ENCODE data around the gene HPCAL1.

Gene HPCAL1

DNA sequence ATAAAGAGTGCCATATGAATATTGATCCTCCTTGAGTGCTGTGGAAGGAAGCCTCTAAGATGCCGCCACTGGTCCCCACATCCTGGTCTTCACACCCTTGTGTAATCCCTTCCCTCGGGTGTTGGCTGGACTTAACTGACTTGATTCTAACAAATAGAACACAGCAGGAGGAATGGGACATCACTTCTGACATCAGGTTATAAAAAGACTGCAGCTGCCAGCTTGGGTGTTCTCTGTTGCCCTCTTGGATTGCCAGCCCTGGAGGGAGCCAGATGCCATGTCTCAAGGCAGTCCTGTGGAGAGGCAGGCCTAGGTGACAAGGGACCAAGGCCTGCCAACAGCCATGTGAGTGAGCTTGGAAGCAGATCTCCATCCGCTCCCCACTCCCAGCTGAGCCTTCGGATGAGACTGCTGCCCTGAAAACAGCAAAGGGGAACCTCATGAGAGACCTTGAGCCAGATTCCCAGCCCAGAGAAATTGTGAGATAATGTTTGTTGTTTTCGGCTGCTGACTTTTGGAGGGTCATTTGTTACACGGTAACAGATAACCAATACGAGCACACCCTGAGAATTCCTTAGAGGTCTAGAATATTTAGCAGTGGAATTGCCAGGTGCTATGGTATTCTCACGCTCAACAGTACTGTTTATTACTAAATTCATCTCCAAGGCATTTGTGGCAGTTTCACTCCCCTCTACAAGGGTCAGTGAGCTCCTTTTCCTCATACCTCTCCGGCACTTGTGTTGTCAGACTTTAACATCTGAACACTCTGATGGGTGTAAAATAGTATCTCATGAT is 32.5 kb downstream of the HPCAL1 start:
- DNase-seq (ENCODE audit: low read depth in 1 of 2, low spot score in 1 of 2) = no peak

DNA sequence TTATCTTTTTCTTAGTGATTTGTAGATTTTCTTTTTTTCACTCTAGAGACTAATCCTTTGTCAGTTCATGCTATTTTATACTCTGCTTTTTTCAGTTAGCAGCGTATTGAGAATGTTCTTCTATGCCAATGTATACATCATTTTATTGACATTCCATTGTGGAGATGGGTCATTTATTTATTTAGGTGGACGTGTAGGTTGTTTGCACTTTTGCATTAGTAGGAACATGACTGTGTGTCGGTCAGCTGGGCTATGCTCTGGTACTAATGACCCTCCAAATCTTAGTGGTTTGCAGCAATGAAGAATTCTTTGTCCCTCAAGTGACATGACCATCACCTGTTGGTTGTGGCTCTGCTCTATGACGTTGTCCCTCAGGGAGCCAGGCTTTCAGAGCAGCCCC is 33.6 kb downstream of the HPCAL1 start:
- DNase-seq (ENCODE audit: low read depth in 1 of 2, low spot score in 1 of 2) = no peak

DNA sequence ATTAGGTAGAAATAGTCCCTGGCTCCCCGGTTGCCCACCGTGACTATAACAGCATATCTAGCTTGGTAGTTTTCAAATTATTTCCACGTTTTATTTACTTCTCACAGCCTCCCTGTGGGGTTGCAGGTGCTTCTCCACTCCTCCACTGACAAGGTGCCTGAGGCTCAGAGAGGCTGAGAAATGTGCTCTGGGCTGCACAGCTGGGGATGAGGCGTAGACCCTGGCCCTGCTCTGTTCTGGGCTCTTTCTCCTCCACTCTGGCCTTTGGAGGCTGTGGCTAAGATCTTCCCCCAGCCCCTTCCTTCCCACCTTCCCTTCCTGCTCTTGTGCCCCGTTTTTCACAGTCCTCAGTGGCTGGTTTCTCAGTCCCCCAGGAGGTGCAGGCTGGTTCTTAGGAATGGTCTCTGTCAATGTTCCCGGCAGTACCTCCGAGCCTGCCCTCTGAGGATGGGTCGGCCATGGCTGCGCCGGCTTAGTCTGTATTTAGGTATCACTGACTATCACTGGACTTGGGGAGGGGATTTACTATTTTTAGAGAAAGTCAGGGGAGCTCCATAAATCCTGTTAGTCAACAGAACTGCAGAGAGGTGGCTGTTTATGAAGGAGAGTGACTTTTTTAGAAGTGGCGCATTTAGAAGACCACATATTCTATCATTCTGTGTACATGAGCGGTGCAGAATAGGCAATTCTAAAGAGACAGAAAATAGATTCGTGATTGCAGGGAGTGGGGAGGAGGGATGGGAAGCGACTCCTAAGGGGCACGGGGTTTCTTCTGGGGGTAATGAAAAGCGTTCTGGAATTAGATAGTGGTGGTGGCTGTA is 35.0 kb downstream of the HPCAL1 start:
- DNase-seq (ENCODE audit: low read depth in 1 of 2, low spot score in 1 of 2) = no peak

DNA sequence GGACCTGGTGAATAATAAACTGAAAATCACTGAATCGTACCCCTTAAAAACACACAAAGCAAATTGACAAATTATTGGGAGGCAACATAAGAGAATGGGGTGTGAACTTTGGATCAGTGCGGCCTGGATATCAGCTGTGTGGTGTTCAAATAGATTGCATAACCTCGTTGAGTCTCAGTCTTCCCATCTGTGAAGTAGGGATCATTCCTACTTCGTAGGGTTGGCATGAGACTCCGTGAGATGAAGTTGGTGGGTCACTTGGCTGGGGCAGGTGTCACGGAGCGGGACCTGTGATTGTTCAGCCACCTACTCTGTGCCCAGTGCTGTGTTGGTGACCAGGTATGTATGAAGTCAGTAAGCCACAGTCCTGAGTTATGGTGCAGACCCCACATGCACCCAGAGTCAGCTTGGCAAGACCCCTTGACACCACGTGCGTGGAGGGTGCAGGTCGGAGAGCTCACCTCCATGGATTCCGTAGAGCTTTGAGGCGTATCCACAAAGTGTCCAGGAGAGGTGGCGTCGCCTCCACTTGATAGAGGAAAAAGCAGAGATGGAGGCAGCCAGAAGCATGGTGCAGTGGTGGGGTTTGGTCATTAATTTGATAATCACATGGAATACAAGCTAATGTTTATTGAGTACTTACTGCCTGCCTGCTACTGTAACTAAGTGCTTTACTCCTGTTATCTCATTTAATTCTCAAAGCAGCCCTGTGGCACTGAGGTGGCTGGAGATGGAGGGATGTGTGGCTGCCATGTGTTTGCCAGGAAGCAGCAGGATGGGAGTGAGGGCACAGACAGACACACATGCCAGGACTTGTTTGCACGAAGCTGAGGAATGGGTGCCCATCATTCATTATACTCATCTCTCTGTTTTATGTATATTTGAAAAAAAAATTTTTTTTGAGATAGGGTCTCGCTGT is 35.8 kb downstream of the HPCAL1 start:
- no peak for DNase-seq (ENCODE audit: low read depth in 1 of 2, low spot score in 1 of 2)

DNA sequence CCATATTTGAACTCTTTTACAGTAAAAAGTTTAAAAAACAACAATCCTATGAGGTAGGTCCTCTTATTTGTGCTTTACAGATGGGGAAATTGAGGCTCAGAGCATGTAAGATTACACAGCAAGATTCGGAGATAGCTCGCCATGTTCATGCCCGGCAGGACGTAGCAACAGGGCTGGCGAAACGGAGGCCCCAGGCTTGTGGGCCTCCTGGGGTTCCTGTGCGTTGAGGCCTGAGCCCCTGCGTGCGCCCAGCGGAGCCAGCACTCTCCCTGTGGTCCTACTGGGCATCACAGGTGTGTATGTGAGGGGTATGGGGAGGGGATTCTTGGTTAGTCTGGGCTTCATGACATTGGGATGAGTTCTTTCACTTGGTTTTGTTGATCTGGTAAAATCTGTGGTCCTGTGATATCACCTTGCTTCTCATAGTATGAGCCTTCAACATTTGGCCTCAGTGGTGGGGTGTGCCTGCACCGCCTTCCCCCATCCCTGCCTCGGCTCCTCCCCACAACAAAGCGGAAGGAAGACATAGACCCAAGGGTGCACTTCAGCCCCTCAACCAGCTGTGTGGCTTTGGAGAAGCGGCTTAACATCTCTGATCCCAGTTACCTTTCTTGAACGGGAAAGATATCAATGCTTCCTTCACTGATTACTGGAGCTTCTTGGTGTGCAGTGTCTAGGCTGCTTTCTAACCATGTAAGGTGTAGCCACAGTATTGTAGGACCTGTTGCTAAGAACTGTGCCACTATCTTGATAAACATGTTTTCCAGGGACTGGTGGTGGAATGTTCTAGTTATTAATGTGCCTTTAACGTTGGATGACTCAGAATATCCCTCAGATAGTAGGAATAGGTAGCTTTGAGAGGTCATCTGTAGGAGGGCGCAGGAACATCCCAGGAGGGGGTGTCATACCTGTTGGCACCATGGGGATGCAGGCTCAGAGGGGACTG is 37.2 kb downstream of the HPCAL1 start:
- no peak for DNase-seq (ENCODE audit: low read depth in 1 of 2, low spot score in 1 of 2)

DNA sequence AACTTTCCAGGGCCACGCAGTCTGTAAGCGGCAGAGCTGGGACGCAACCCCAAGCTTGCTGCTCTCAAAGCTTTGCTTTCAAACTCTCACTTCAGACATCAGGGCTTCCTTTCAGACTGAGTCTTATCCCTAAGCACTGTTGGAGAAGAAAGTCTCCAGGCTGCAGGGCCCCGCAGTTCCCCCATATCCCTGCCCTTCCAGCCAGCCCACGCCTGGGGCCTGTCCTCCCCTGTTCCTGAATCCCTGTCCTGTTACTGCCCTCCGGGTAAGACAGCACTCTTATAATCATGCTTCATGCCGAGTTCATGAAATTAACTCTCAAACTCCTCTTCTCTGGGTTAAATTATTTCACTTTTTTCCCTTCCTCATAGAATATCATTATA is 37.9 kb downstream of the HPCAL1 start:
- DNase-seq (ENCODE audit: low read depth in 1 of 2, low spot score in 1 of 2) = no peak

DNA sequence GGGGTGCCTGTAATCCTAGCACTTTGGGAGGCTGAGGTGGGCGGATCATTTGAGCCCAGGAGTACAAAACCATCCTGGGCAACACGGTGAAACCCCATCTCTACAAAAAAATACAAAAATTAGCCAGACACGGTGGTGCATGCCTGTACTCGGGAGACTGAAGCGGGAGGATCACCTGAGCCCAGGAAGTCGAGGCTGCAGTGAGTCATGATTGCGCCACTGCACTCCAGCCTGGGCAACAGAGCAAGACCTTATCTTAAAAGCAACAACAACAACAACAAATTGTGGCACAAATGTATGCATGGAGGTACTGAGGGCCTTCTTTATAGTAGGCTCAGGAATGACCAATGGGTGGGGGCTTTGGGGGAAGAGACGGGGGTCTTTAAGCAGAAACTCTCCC is 38.5 kb downstream of the HPCAL1 start:
- DNase-seq (ENCODE audit: low read depth in 1 of 2, low spot score in 1 of 2) = no peak

DNA sequence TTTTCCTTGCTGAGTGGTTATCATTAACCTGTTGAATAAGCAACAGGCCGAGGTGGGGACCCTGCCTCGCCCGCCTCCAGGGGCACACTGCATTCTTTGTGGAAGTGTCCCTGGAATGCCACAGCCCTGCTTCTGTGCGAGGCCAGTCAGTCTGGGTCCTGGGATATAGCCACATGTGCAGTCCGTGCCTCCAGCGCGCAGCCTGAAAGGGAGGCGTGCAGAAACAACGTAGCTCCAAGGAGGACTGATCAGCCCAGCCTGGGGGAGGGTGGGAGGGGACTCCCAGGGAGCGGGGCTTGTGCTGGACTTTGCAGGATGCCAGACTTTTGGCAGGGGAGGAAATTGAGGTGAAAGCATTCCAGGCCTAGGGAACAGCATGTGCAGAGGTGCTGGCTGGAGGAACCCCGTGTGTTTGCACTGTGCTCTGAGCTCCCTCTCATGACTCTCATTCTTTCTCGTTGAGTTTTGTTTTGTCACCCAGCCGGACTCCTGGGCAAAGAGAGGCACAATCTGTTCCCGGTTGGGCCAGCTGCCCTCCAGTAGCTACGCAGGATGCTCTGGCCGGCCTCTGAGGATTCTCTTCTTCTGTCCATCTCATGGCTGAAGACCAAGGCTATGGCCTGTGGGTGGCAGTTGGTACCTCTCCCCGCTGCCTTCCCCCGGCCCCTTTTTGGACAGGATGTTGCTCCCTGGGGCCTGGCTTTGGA is 39.7 kb downstream of the HPCAL1 start:
- DNase-seq (ENCODE audit: low read depth in 1 of 2, low spot score in 1 of 2) = no peak

DNA sequence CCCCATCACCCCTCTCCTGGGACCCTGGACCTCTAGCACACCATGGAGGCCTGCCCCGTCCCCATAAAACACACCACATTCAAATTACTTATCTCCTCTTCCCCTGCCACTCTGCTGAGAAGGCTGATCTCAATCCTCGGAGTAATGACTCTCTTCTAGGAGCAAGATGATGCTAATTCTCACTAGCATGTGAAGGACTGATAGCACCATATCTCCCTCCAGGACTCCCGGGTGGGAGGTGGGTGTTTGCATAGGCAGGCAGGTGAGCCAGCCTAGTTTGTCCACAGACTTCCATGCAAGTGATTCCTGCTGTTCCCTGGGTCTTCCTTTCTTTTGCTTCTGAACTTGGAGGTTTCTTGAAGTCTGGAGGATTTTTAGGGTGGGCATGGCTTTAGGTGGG is 40.5 kb downstream of the HPCAL1 start:
- no peak for DNase-seq (ENCODE audit: low read depth in 1 of 2, low spot score in 1 of 2)

DNA sequence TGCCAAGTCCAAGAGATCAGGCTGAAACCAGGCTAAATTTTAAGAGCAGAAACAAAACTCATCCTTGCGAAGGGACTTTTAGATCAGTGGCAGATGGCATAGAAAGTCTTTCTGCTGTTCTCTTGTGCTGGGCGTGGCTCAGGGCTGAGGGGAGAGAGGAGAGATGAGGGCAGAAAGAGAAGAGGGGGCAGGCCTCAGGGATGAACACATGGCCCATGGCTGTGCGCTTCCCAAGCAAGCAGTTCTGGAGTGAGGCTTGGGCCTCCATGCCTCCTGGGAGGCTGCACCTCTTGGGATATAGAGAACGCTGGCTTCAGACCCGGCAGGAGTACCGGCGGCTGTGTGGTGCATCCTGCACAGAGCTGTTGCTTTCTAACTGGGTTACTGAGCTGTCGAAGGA is 41.0 kb downstream of the HPCAL1 start:
- no peak for DNase-seq (ENCODE audit: low read depth in 1 of 2, low spot score in 1 of 2)

DNA sequence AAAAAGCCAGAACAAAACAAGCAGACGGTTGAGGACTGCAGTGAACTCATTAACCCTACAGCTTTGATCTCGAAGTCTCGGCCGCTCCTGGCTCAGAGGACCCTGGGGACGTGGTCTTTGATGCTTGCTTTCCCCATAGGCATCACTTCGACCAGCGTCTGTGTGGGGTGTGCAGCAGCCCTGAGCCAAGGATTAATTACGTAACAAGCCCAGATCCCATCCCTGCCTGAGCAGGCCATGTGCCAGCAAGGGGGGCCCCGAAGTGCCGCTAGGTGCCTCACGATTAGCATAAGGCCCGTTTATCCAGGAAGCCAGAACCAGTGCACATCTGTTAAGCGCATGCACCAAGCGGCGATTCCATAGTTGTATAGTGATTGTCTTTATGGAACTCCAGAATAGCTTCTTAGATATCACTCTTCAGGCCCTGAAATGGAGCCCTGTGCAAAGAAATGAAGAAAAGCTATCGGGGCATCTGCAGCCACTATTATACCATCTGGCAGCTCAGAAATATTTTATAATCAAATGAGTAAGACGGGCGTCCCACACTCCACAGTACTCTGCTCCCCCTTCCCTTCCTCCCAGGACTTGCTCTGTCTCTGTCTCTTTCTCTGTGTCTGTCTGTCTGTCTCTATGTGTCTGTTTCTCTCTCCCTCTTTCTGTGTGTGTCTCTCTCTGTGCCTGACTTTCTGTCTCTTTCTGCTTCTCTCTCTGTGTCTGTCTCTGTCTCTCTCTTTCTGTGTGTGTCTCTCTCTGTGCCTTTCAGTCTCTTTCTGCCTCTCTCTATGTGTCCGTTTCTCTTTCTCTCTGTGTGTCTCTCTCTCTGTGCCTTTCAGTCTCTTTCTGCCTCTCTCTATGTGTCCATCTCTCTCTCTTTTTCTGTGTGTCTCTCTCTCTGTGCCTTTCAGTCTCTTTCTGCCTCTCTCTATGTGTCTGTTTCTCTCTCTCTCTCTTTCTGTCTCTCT is 41.7 kb downstream of the HPCAL1 start:
- DNase-seq (ENCODE audit: low read depth in 1 of 2, low spot score in 1 of 2) = no peak

DNA sequence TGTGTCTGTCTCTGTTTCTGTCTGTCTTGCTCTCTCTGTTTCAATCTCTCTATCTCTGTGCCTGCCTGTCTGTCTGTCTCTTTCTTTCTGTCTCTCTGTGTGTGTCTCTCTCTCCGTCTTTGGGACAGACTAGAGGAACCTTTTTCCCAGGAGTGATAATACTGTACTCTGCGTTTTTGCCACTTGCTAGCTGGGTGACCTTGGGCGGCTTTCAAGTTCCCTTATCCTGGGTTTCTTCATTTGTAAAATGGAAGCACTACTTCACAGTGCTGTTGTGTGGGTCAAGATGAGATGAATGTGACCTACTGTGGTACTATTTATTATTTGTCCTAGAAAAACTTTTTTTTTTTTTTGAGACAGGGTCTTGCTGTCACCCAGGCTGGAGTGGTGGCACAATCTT is 42.4 kb downstream of the HPCAL1 start:
- no peak for DNase-seq (ENCODE audit: low read depth in 1 of 2, low spot score in 1 of 2)

DNA sequence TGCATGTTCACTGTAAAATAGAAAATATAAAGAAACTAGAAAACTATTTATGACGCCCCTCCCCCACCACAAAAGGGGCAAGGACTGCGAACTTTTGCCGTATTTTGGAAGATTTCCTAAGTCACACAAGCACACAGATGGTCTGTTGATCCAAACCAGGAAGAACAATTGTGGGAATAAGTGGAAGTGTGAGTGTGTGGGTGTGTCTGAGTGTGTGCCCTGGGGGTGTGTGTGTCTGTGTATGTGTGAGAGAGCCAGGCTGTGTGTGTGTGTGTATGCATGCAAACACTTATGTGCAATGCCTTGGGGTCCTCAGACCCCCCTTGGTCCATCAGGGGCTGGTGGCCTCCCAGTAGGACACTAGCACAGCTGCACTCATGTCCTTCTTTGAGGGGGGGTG is 43.1 kb downstream of the HPCAL1 start:
- no peak for DNase-seq (ENCODE audit: low read depth in 1 of 2, low spot score in 1 of 2)

DNA sequence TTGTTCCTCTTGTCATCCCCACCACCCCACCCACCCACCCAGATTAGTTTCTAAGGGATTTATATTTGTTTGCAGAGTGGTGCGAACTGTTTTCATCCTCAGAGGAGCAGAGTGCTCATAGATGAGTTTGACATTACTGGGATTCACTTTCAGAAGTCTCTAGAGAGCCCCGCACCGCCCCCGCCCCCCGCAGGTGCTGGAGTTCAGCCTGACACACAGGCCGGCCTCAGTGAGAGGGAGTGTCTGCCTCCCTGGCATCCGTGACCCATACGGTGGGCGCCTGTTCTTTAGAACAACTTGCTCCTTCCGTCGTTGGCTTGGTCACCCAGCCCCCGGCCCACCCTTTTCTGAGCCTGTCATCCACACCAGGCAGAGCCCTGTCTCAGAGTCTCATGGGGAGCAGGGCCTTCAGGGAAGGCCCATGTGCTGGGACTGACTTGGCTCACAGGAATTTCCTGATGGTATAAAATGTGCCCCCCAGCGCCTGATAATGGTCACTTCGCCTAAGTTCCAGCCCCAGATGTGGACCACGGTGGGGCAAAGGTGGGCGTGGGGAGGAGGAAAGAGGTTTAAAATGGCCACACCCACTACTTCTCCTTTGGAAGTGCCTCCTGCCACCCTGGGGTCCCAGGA is 44.3 kb downstream of the HPCAL1 start:
- DNase-seq (ENCODE audit: low read depth in 1 of 2, low spot score in 1 of 2) = no peak

DNA sequence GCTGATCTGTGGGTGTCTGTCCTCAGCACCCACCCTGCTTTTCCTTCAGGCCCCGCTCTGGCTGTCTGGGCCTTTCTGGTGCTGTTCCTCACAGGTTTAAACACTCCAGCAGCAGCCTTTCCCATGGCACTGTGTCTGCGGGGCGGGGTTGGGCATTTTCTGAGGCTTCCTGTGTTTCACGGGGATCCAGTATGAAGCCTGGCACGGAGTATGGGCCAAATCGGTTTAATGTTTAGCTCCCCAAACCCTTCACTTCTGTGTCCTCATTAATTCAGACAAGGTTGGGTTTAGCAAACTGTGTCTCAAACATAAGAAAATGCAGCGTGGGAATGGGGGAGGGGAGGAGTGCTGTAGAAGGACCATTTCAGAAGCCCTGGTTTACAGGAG is 44.9 kb downstream of the HPCAL1 start:
- DNase-seq (ENCODE audit: low read depth in 1 of 2, low spot score in 1 of 2) = no peak

DNA sequence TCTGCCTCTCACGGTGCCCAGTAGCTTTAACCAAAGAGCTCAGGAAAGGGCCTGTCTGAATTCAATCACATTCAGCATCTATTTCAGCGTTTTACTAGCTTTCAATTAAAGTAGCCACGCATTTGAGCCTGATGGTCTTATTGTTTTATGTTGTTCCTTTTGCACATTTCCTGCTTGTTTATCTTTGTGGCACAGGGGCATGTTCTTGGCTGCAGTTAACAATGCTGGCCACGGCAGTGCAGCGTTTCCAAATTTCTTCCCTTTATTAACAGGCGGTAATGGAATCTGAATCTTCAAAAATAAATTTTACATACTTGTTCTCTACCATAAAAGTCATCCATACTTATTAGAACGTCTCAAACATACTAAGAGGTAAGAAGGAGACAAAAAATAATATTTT is 46.2 kb downstream of the HPCAL1 start:
- no peak for DNase-seq (ENCODE audit: low read depth in 1 of 2, low spot score in 1 of 2)

DNA sequence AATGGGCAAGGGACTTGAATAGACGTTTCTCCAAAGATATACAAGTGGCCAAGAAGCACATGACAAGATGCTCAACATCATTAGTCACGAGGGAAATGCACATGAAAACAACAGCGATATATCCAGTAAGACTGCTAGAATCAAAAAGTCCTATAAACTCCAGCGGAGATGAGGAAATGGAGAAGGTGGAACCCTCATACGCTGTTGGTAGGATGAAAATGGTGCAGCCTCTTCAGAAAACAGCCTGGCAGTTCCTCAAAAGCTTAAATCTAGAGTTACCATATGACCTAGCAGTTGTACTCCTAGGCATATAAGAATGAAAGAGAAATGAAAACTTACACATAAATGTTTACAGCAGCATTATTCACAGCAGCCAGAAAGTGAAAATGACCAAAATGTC is 48.1 kb downstream of the HPCAL1 start:
- DNase-seq (ENCODE audit: low read depth in 1 of 2, low spot score in 1 of 2) = no peak

DNA sequence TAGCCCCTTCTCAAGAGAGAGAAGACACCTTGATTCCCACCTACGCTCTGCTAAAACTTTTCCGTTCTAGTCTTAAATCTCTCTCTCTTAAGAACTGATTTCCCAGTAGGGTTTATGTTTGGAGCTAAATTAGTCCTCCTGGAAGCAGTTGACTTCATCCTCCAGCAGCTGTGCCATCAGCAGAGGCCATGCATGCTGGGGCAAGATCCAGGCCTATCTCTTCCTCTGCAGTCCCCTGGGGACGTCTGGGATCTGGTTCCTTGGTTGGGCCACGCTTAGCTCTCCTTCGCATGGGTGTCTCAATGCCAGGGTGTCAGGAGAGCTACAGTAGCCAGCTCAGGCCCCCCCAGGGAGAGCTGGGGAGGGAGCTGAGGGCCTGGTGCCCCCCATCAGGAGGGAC is 49.7 kb downstream of the HPCAL1 start:
- DNase-seq (ENCODE audit: low read depth in 1 of 2, low spot score in 1 of 2) = no peak
